Mammary epithelial cell (primary cell): ENCODE measurements around the gene CADM2.

Source experiments
- EZH2 ChIP-seq: IDR thresholded peaks from 2 replicates; pipeline ENCODE4 v1.6.1; 2012; ENCODE audit warnings: low read length, inconsistent platforms, borderline replicate concordance
- TF ChIP-seq, protein P1 (sequence below), 2 donors: IDR thresholded peaks in 1 of 2; conservative IDR thresholded peaks in 1 of 2; 2 replicates each; pipeline ENCODE4 v1.5.1; 2011 to 2012; ENCODE audit warnings: inconsistent platforms in 2 of 2, low read length in 2 of 2, mild to moderate bottlenecking in 2 of 2, control low read depth in 1 of 2, low read depth in 1 of 2; ENCODE audit not compliant: insufficient read depth in 1 of 2; ENCODE audit errors: extremely low read depth in 1 of 2

DNA sequence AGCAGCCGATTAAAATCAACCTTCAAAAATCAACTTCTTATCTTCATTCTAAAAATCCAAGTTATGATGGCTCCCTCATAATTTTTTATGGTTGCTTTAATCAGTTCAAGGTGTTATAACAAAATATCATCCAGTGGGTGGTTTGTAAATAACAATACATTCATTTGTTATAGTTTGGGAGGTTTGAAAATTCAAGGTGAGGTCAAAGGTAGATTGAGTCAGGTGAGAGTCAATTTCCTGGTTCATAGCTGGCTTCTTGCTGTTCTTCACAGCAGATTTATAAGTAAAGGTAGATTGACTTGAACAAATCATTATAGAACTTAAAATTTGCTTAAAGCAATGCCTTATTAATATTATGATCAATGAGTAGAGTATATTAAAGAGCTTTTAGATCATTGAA lies 192.8 kb downstream of the CADM2 start:
- TF ChIP-seq, protein P1, sequence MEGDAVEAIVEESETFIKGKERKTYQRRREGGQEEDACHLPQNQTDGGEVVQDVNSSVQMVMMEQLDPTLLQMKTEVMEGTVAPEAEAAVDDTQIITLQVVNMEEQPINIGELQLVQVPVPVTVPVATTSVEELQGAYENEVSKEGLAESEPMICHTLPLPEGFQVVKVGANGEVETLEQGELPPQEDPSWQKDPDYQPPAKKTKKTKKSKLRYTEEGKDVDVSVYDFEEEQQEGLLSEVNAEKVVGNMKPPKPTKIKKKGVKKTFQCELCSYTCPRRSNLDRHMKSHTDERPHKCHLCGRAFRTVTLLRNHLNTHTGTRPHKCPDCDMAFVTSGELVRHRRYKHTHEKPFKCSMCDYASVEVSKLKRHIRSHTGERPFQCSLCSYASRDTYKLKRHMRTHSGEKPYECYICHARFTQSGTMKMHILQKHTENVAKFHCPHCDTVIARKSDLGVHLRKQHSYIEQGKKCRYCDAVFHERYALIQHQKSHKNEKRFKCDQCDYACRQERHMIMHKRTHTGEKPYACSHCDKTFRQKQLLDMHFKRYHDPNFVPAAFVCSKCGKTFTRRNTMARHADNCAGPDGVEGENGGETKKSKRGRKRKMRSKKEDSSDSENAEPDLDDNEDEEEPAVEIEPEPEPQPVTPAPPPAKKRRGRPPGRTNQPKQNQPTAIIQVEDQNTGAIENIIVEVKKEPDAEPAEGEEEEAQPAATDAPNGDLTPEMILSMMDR (conservative IDR thresholded peaks at IDR 0.05 in 1 of 2, IDR thresholded peaks at IDR 0.05 in 1 of 2; ENCODE audit: extremely low read depth in 1 of 2, insufficient read depth in 1 of 2, low read depth in 1 of 2, low read length in 2 of 2), result no peak
- no peak for TF ChIP-seq EZH2
